Neural cell (in vitro differentiated cells): ENCODE measurements around the gene FGGY.

Experiments
- EP300 ChIP-seq: fragments of 450-650 bp; conservative IDR thresholded peaks from 2 replicates; pipeline ENCODE4 v1.6.1; 2014; ENCODE audit warnings: antibody characterized with exemption, mild to moderate bottlenecking, moderate library complexity; ENCODE audit not compliant: poor library complexity, severe bottlenecking
- EZH2 ChIP-seq: fragments of 200-600, 300-800 bp; shearing (Covaris generic), sonication (generic); IDR thresholded peaks from 2 replicates; pipeline ENCODE4 v1.6.1; 2014; ENCODE audit warnings: antibody characterized with exemption, low read length, borderline replicate concordance, mild to moderate bottlenecking; ENCODE audit not compliant: insufficient read depth, poor library complexity, severe bottlenecking
- MXI1 ChIP-seq: fragments of 450-650 bp; conservative IDR thresholded peaks from 2 replicates; pipeline ENCODE4 v1.6.1; 2014; ENCODE audit warnings: antibody characterized with exemption, mild to moderate bottlenecking; ENCODE audit not compliant: poor library complexity, severe bottlenecking
- POLR2AphosphoS5 ChIP-seq: IDR thresholded peaks from 2 replicates; pipeline ENCODE4 v1.6.1; 2012
- RAD21 ChIP-seq: fragments of 450-650 bp; conservative IDR thresholded peaks from 2 replicates; pipeline ENCODE4 v1.6.1; 2014; ENCODE audit warnings: antibody characterized with exemption, mild to moderate bottlenecking, moderate library complexity
- TAF1 ChIP-seq: IDR thresholded peaks from 2 replicates; pipeline ENCODE4 v1.6.1; 2012; ENCODE audit warnings: low read depth
- TF ChIP-seq, protein P1 (sequence below): fragments of 450-650 bp; IDR thresholded peaks from 2 replicates; pipeline ENCODE4 v1.5.1; 2014; ENCODE audit warnings: antibody characterized with exemption, mild to moderate bottlenecking, moderate library complexity; ENCODE audit not compliant: poor library complexity, severe bottlenecking
- TF ChIP-seq, protein P2 (sequence below): IDR thresholded peaks from 2 replicates; pipeline ENCODE4 v1.6.1; 2012; ENCODE audit warnings: borderline replicate concordance

DNA sequence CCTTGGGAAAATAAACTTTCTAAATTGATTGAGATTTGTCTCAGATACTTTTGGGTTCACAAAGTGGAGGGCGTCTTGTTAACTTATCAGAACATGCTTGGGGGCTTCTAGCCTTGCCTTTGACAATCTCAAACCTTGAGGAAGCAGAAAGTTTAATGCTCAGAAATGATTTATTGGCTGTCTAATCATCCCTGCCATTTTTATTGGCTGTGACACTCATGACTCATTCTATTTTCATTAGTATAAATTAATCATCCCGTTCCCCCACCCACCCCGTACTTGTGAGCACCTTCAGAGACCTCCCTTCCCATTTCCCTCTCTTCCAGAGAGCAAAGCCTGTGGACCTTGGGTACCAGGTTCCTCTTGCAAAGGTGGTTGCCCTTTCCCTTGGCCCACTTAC is 87.1 kb downstream of the FGGY start:
- TF ChIP-seq, protein P1, sequence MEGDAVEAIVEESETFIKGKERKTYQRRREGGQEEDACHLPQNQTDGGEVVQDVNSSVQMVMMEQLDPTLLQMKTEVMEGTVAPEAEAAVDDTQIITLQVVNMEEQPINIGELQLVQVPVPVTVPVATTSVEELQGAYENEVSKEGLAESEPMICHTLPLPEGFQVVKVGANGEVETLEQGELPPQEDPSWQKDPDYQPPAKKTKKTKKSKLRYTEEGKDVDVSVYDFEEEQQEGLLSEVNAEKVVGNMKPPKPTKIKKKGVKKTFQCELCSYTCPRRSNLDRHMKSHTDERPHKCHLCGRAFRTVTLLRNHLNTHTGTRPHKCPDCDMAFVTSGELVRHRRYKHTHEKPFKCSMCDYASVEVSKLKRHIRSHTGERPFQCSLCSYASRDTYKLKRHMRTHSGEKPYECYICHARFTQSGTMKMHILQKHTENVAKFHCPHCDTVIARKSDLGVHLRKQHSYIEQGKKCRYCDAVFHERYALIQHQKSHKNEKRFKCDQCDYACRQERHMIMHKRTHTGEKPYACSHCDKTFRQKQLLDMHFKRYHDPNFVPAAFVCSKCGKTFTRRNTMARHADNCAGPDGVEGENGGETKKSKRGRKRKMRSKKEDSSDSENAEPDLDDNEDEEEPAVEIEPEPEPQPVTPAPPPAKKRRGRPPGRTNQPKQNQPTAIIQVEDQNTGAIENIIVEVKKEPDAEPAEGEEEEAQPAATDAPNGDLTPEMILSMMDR, result no peak
- TF ChIP-seq, protein P2, sequence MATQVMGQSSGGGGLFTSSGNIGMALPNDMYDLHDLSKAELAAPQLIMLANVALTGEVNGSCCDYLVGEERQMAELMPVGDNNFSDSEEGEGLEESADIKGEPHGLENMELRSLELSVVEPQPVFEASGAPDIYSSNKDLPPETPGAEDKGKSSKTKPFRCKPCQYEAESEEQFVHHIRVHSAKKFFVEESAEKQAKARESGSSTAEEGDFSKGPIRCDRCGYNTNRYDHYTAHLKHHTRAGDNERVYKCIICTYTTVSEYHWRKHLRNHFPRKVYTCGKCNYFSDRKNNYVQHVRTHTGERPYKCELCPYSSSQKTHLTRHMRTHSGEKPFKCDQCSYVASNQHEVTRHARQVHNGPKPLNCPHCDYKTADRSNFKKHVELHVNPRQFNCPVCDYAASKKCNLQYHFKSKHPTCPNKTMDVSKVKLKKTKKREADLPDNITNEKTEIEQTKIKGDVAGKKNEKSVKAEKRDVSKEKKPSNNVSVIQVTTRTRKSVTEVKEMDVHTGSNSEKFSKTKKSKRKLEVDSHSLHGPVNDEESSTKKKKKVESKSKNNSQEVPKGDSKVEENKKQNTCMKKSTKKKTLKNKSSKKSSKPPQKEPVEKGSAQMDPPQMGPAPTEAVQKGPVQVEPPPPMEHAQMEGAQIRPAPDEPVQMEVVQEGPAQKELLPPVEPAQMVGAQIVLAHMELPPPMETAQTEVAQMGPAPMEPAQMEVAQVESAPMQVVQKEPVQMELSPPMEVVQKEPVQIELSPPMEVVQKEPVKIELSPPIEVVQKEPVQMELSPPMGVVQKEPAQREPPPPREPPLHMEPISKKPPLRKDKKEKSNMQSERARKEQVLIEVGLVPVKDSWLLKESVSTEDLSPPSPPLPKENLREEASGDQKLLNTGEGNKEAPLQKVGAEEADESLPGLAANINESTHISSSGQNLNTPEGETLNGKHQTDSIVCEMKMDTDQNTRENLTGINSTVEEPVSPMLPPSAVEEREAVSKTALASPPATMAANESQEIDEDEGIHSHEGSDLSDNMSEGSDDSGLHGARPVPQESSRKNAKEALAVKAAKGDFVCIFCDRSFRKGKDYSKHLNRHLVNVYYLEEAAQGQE, result no peak
- TF ChIP-seq EP300 (no peak), RAD21 (no peak), EZH2 (no peak), POLR2AphosphoS5 (no peak), TAF1 (no peak), MXI1 (no peak)
